ENCODE data around the gene LSM8.
"Not testable (repeated sequence)": the region's sequence is repeated elsewhere in the genome, so short reads cannot be mapped to it uniquely, and the experiment has no call there.

Gene LSM8

GRCh38 chr7:118214051-118214832 lies 30.3 kb downstream of the LSM8 start:
- peak; percentile 53 for DNase-seq

- no peak for DNase-seq
Measured at GRCh38 chr7:118214833-118215182, 30.8 kb downstream of the LSM8 start.

GRCh38 chr7:118217210-118217619 lies 33.3 kb downstream of the LSM8 start:
- no peak for DNase-seq

- DNase-seq = no peak
Measured at GRCh38 chr7:118218413-118219156, 34.6 kb downstream of the LSM8 start.

- DNase-seq = no peak
Measured at GRCh38 chr7:118219157-118219512, 35.2 kb downstream of the LSM8 start.

GRCh38 chr7:118220583-118220982 lies 36.6 kb downstream of the LSM8 start:
- DNase-seq = no peak

GRCh38 chr7:118222591-118222990 lies 38.6 kb downstream of the LSM8 start:
- DNase-seq = no peak

GRCh38 chr7:118224521-118224920 lies 40.6 kb downstream of the LSM8 start, which contains the start of gene ANKRD7:
Gene ANKRD7, plus strand, starts transcription at chr7:118224704. Its CDS starts 127 bp downstream, at chr7:118224831.
- DNase-seq = no peak

GRCh38 chr7:118232837-118233236 lies 48.9 kb downstream of the LSM8 start:
- DNase-seq = no peak

- no peak for DNase-seq
Measured at GRCh38 chr7:118233799-118234198, 49.8 kb downstream of the LSM8 start.

- DNase-seq = no peak
Measured at GRCh38 chr7:118239014-118239413, 55.0 kb downstream of the LSM8 start.

- DNase-seq = not testable (repeated sequence)
Measured at GRCh38 chr7:118240320-118240719, 56.4 kb downstream of the LSM8 start.
